HL-60 (cell line): Measurements from ENCODE around the gene MTIF3.

Experiments used
- DNase-seq, 2 experiments: peaks; one replicate each; pipeline ENCODE4 v3.0.0-alpha.2; 2010 to 2020; ENCODE audit warnings: low read depth in 1 of 2, low spot score in 1 of 2
- H3K27ac ChIP-seq: fragments of 250-450 bp; sonication (Bioruptor Pico); replicated peaks from 2 replicates; pipeline ENCODE4 v1.5.1; 2020; ENCODE audit warnings: mild to moderate bottlenecking, moderate library complexity
- H3K27me3 ChIP-seq: fragments of 250-450 bp; sonication (Bioruptor Pico); 2 replicates; pipeline ENCODE4 v1.5.1; 2021; ENCODE audit warnings: mild to moderate bottlenecking, moderate library complexity; ENCODE audit not compliant: insufficient read depth, poor library complexity, severe bottlenecking
- H3K4me3 ChIP-seq: replicated peaks from 2 replicates; pipeline ENCODE4 v1.5.1; 2011; ENCODE audit warnings: mild to moderate bottlenecking, control low read depth, low read length; ENCODE audit not compliant: insufficient read depth
- CTCF ChIP-seq: IDR thresholded peaks from one replicate; pipeline ENCODE4 v1.5.1; 2011; ENCODE audit warnings: low read length, control low read depth, inconsistent platforms; ENCODE audit not compliant: insufficient read depth
- GABPA ChIP-seq: IDR thresholded peaks from 2 replicates; pipeline ENCODE4 v1.6.1; 2012; ENCODE audit warnings: low read depth
- POLR2AphosphoS5 ChIP-seq: IDR thresholded peaks from 2 replicates; pipeline ENCODE4 v1.6.1; 2012; ENCODE audit warnings: low read depth
- REST ChIP-seq: IDR thresholded peaks from 2 replicates; pipeline ENCODE4 v1.6.1; 2012; ENCODE audit warnings: low read depth; ENCODE audit not compliant: insufficient replicate concordance
- SPI1 ChIP-seq: IDR thresholded peaks from 2 replicates; pipeline ENCODE4 v1.6.1; 2012; ENCODE audit warnings: low read depth, mild to moderate bottlenecking, borderline replicate concordance

Gene MTIF3

GRCh38 chr13:27481766-27482165 lies 31.4 kb upstream of the MTIF3 start:
- Histone ChIP-seq H3K27me3 (no peaks in the 10 kb centered on the region), H3K27ac (no peak overlapping the region), H3K4me3 (no peak overlapping the region)
- peak; percentile 8 to 48 for DNase-seq
- TF ChIP-seq SPI1 = no peak
- no peak for TF ChIP-seq POLR2AphosphoS5
- no peak for TF ChIP-seq REST
- no peak for TF ChIP-seq GABPA
- peak; percentile 59 for TF ChIP-seq CTCF

GRCh38 chr13:27476943-27477703 lies 26.8 kb upstream of the MTIF3 start:
- TF ChIP-seq CTCF (no peak), REST (no peak), SPI1 (peak; percentile 57; the same call in 1 of the 2 replicates), POLR2AphosphoS5 (no peak), GABPA (no peak)
- Histone ChIP-seq H3K27me3 (no peaks in the 10 kb centered on the region), H3K27ac (no peak overlapping the region), H3K4me3 (no peak overlapping the region)
- peak in 1 of 2 experiments; percentile 24 for DNase-seq

GRCh38 chr13:27474751-27475268 lies 24.4 kb upstream of the MTIF3 start:
- no peak overlapping the region for H3K27ac ChIP-seq
- no peak overlapping the region for H3K4me3 ChIP-seq
- no peak for TF ChIP-seq GABPA
- no peak for DNase-seq
- H3K27me3 ChIP-seq = no peaks in the 10 kb centered on the region

GRCh38 chr13:27472941-27473340 lies 22.6 kb upstream of the MTIF3 start:
- no peak overlapping the region for H3K4me3 ChIP-seq
- no peak overlapping the region for H3K27ac ChIP-seq
- no peaks in the 10 kb centered on the region for H3K27me3 ChIP-seq
- DNase-seq = no peak
- TF ChIP-seq GABPA (no peak), CTCF (no peak), POLR2AphosphoS5 (no peak), REST (no peak), SPI1 (no peak)
